ENCODE data around the gene FAM114A2. TPM values are rescaled to one million over a fixed set of nuclear protein-coding genes. Genes with fewer than 3 reads are reported as not detected.

Gene FAM114A2
- total RNA-seq, 1 experiment from 2014 or later, result 19.8 TPM

GRCh38 chr5:154077696-154078095 lies 39.0 kb upstream of the FAM114A2 start (continued):
- no peak for TF ChIP-seq REST (IDR thresholded peaks at IDR 0.05; ENCODE audit: low read depth)
- TF ChIP-seq ATF3 (IDR thresholded peaks at IDR 0.05), result no peak
- no peak for TF ChIP-seq ZFX (IDR thresholded peaks at IDR 0.05)
- no peak for TF ChIP-seq EGR1 (IDR thresholded peaks at IDR 0.05; ENCODE audit: low read depth)
- TF ChIP-seq YY1 (IDR thresholded peaks at IDR 0.05; ENCODE audit: extremely low read depth, insufficient replicate concordance, low read depth, low read length), result no peak

- ATAC-seq, result no peak
- H3K4me1 ChIP-seq (ENCODE audit: control insufficient read depth in 1 of 2, insufficient read depth in 2 of 2, low read length in 2 of 2), result peaks cover 0 to 14% of the 10 kb centered on the region in 2 experiments; a peak in 2 of 4 replicates
- RAD21 ChIA-PET (ENCODE audit: low non-redundant PET in 1 of 2, low total read pairs in 2 of 2, uncharacterized antibody in 2 of 2, unreplicated experiment in 2 of 2), result interaction anchor here in 1 of 2 experiments (0.6 kb wide), 1 partner anchor 100 kb away, joined by 3 read pairs; no protein-coding TSS in a partner anchor
- DNase-seq (ENCODE audit: low read depth, low spot score), result no peak
- no peaks in the 10 kb centered on the region for H4K20me1 ChIP-seq (ENCODE audit: insufficient read depth)
- no peak overlapping the region for H2AFZ ChIP-seq (ENCODE audit: low read depth, low read length, poor library complexity, severe bottlenecking)
- no TSS peak for BruUV-seq (replicated peaks)
- intact Hi-C loops (cut with micrococcal nuclease), result no loop called here
- POLR2A ChIA-PET, result no interaction called here
- no peak overlapping the region for H3K4me2 ChIP-seq (ENCODE audit: low read length)
- CTCF ChIA-PET, result interaction anchor here (1.0 kb wide), 1 partner anchor 328 kb away, joined by 4 read pairs; no protein-coding TSS in a partner anchor
- H3K9me3 ChIP-seq (ENCODE audit: control insufficient read depth in 1 of 2, insufficient read depth in 1 of 2, low read depth in 1 of 2, low read length in 2 of 2), result no peaks in the 10 kb centered on the region
- no peaks in the 10 kb centered on the region for H3K9me2 ChIP-seq (ENCODE audit: insufficient read depth)
- TF ChIP-seq EZH2phosphoT487 (IDR thresholded peaks at IDR 0.05; ENCODE audit: borderline replicate concordance) (no peak), TCF7L2 (IDR thresholded peaks at IDR 0.05; ENCODE audit: borderline replicate concordance, extremely low read depth, insufficient read depth, insufficient read length) (no peak), ZNF274 (IDR thresholded peaks at IDR 0.05; ENCODE audit: low read depth, low read length) (no peak), REST (IDR thresholded peaks at IDR 0.05; ENCODE audit: low read depth) (no peak), YY1 (IDR thresholded peaks at IDR 0.05; ENCODE audit: extremely low read depth, insufficient replicate concordance, low read depth, low read length) (no peak), CBX3 (IDR thresholded peaks at IDR 0.05; ENCODE audit: low read depth) (no peak), SIN3A (IDR thresholded peaks at IDR 0.05; ENCODE audit: low read depth) (no peak), RAD21 (IDR thresholded peaks at IDR 0.05; ENCODE audit: low read depth) (no peak), ZFX (IDR thresholded peaks at IDR 0.05) (no peak), SP1 (IDR thresholded peaks at IDR 0.05; ENCODE audit: low read depth) (no peak), MAX (IDR thresholded peaks at IDR 0.05) (no peak)
- H3K27me3 ChIP-seq (ENCODE audit: insufficient read depth, low read length), result no peaks in the 10 kb centered on the region
- H3K27ac ChIP-seq (ENCODE audit: low read depth, low read length), result no peak overlapping the region
- H3K9ac ChIP-seq (ENCODE audit: low read length), result no peak overlapping the region
- no peaks in the 10 kb centered on the region for H3K79me2 ChIP-seq (ENCODE audit: insufficient read depth, low read length)
- no peaks in the 10 kb centered on the region for H3K36me3 ChIP-seq (ENCODE audit: control insufficient read depth in 1 of 2, insufficient read depth in 2 of 2, low read length in 2 of 2)
- H3K4me3 ChIP-seq (replicated peaks in 1 of 2; ENCODE audit: low read depth in 1 of 2, low read length in 2 of 2), result no peak overlapping the region
Measured at GRCh38 chr5:154076240-154076922, 37.7 kb upstream of the FAM114A2 start.
